Small intestine (tissue), 4 donors: ENCODE results near the gene GYS1. TPM values are rescaled to one million over a fixed set of nuclear protein-coding genes. Genes with fewer than 3 reads are reported as not detected.

ENCODE experiments used
- polyA plus RNA-seq, 4 donors: library from polyadenylated mRNA; stranded (reverse) in 3 of 4; unstranded in 1 of 4; fragments of 200-250 nt in 3 of 4; fragments of 120-200 nt in 1 of 4; gene quantifications; one replicate each; pipeline versions ENCODE4 v1.2.1 to v1.2.3, GENCODE V29; 2013
- donor health status: healthy with polysubstance abuse.
- donor health status: Bipolar disorder and iron deficiency.
- donor health status: healthy.

The GYS1 gene
- polyA plus RNA-seq, 4 donors, result 16.2 to 40.0 (median 25.0) TPM

Other genes with a start within 250 kb of the GYS1 start
- under 1 TPM in 2 of 4 donors, not detected in 2; 0.31 to 0.45 TPM for gene IZUMO1, start 246.4 kb downstream of the GYS1 start, polyA plus RNA-seq
- 1 to 10 TPM in 2 of 4 donors, under 1 TPM in 2; 0.22 to 7.8 (median 1.1) TPM for gene FUT1, start 240.7 kb downstream of the GYS1 start, polyA plus RNA-seq
- gene FGF21, start 237.8 kb downstream of the GYS1 start, polyA plus RNA-seq, result under 1 TPM in 1 of 4 donors, not detected in 3; 0.09 TPM
- gene BCAT2, start 182.3 kb downstream of the GYS1 start, polyA plus RNA-seq, result 10 to 100 TPM; 16.2 to 70.9 (median 30.2) TPM
- gene HSD17B14, start 156.8 kb downstream of the GYS1 start, polyA plus RNA-seq, result 100 to 1,000 TPM in 1 of 4 donors, 10 to 100 TPM in 1, 1 to 10 TPM in 1, not detected in 1; 4.4 to 102 (median 11.6) TPM
- 10 to 100 TPM in 2 of 4 donors, 1 to 10 TPM in 2; 4.0 to 20.3 (median 12.8) TPM for gene PLEKHA4, start 124.7 kb downstream of the GYS1 start, polyA plus RNA-seq
- 10 to 100 TPM; 52.8 to 73.0 (median 60.6) TPM for gene PPP1R15A, start 120.9 kb downstream of the GYS1 start, polyA plus RNA-seq
- gene TULP2, start 94.6 kb downstream of the GYS1 start, polyA plus RNA-seq, result under 1 TPM in 2 of 4 donors, not detected in 2; 0.10 to 0.38 TPM
- gene NUCB1, start 93.0 kb downstream of the GYS1 start, polyA plus RNA-seq, result 100 to 1,000 TPM; 102 to 359 (median 228) TPM
- 10 to 100 TPM in 2 of 4 donors, 1 to 10 TPM in 2; 2.9 to 36.2 (median 13.8) TPM for gene DHDH, start 59.6 kb downstream of the GYS1 start, polyA plus RNA-seq
- 100 to 1,000 TPM; 138 to 199 (median 162) TPM for gene BAX, start 38.4 kb downstream of the GYS1 start, polyA plus RNA-seq
- gene FTL, start 28.0 kb downstream of the GYS1 start, polyA plus RNA-seq, result 1,000 to 10,000 TPM; 4,142 to 9,292 (median 8,268) TPM
- gene RUVBL2, start 578 bp upstream of the GYS1 start, polyA plus RNA-seq, result 100 to 1,000 TPM in 1 of 4 donors, 10 to 100 TPM in 3; 45.4 to 108 (median 57.3) TPM
- 10 to 100 TPM in 1 of 4 donors, 1 to 10 TPM in 2, under 1 TPM in 1; 0.12 to 40.5 (median 5.2) TPM for gene LHB, start 23.8 kb upstream of the GYS1 start, polyA plus RNA-seq
- gene CGB3, start 31.0 kb upstream of the GYS1 start, polyA plus RNA-seq, result not detected
- gene CGB2, start 38.6 kb upstream of the GYS1 start, polyA plus RNA-seq, result not detected
- gene CGB1, start 43.6 kb upstream of the GYS1 start, polyA plus RNA-seq, result not detected
- gene CGB5, start 50.5 kb upstream of the GYS1 start, polyA plus RNA-seq, result under 1 TPM in 1 of 4 donors, not detected in 3; 0.09 TPM
- not detected for gene CGB8, start 55.8 kb upstream of the GYS1 start, polyA plus RNA-seq
- gene CGB7, start 64.4 kb upstream of the GYS1 start, polyA plus RNA-seq, result under 1 TPM in 2 of 4 donors, not detected in 2; 0.03 to 0.13 TPM
- under 1 TPM in 1 of 4 donors, not detected in 3; 0.34 TPM for gene NTF4, start 71.5 kb upstream of the GYS1 start, polyA plus RNA-seq
- gene KCNA7, start 79.4 kb upstream of the GYS1 start, polyA plus RNA-seq, result under 1 TPM in 1 of 4 donors, not detected in 3; 0.03 TPM
- 100 to 1,000 TPM; 159 to 237 (median 223) TPM for gene SNRNP70, start 92.1 kb upstream of the GYS1 start, polyA plus RNA-seq
- 10 to 100 TPM in 2 of 4 donors, 1 to 10 TPM in 2; 7.7 to 21.9 (median 14.5) TPM for gene LIN7B, start 121.1 kb upstream of the GYS1 start, polyA plus RNA-seq
- 1 to 10 TPM; 1.4 to 7.6 (median 4.4) TPM for gene C19orf73, start 125.8 kb upstream of the GYS1 start, polyA plus RNA-seq
- gene PPFIA3, start 126.2 kb upstream of the GYS1 start, polyA plus RNA-seq, result 10 to 100 TPM in 3 of 4 donors, 1 to 10 TPM in 1; 2.8 to 48.6 (median 30.1) TPM
- gene HRC, start 162.1 kb upstream of the GYS1 start, polyA plus RNA-seq, result 1 to 10 TPM in 3 of 4 donors, under 1 TPM in 1; 0.67 to 2.6 (median 2.0) TPM
- 100 to 1,000 TPM in 2 of 4 donors, 10 to 100 TPM in 2; 15.8 to 298 (median 92.6) TPM for gene TRPM4, start 164.5 kb upstream of the GYS1 start, polyA plus RNA-seq